Measurements from ENCODE around the gene ANO5. TPM values are rescaled to one million over a fixed set of nuclear protein-coding genes. Genes with fewer than 3 reads are reported as not detected.

ANO5 gene
- total and polyA plus RNA-seq, 9 of the 15 experiments (the other 6 are each of a cell fraction or from before 2014, with no cell fraction given) = 0.16 to 0.58 (median 0.28) TPM

GRCh38 chr11:22190827-22191463 lies 1.9 kb upstream of the ANO5 start:
- in situ Hi-C loops (cut with MboI) = no loop called here
- no peak overlapping the region for H3K9ac ChIP-seq (ENCODE audit: insufficient read depth in 1 of 2, low read depth in 2 of 2, low read length in 2 of 2)
- POLR2A ChIA-PET = interaction anchor here (0.7 kb wide), 1 partner anchor 17 kb away, joined by 3 read pairs; no protein-coding TSS in a partner anchor
- H3K4me1 ChIP-seq (replicated peaks in 1 of 2; ENCODE audit: control insufficient read depth in 2 of 2, insufficient read depth in 2 of 2, low read length in 2 of 2) = peaks cover 0 to 13% of the 10 kb centered on the region in 2 experiments; a peak in 2 of 5 replicates
- no peaks in the 10 kb centered on the region for H3K79me2 ChIP-seq (ENCODE audit: control insufficient read depth, insufficient read depth, low read length)
- H2AFZ ChIP-seq (ENCODE audit: low read depth, low read length) = no peak overlapping the region
- ATAC-seq = no peak
- H3K9me3 ChIP-seq (replicated peaks; ENCODE audit: control insufficient read depth, insufficient read depth, low read depth, low read length) = no peaks in the 10 kb centered on the region
- H3K4me2 ChIP-seq (ENCODE audit: insufficient read depth, low read length) = no peak overlapping the region
- FAIRE-seq = no peak
- DNase-seq (ENCODE audit: extremely low read depth in 1 of 4, low spot score in 3 of 4) = no peak
- CTCF ChIA-PET (ENCODE audit: low intra/inter-chr PET ratio) = no interaction called here
- H3K9me1 ChIP-seq (ENCODE audit: control insufficient read depth, insufficient read depth, low read length) = no peaks in the 10 kb centered on the region
- WGBS (ENCODE audit: insufficient coverage, low coverage, missing lambda C conversion rate) = 3% methylated on average over 7 of the region's 7 CpGs
- no peaks in the 10 kb centered on the region for H3K27me3 ChIP-seq (ENCODE audit: control insufficient read depth in 2 of 2, insufficient read depth in 2 of 2, low read length in 2 of 2)
- H3K4me3 ChIP-seq = no peak overlapping the region
- no TSS peak for BruUV-seq (replicated peaks)
- no peak overlapping the region for H3K27ac ChIP-seq (ENCODE audit: extremely low read depth, low read depth, low read length)
- intact Hi-C loops (cut with micrococcal nuclease) = no loop called here
- H4K20me1 ChIP-seq (replicated peaks; ENCODE audit: control insufficient read depth, insufficient read depth, low read length) = no peaks in the 10 kb centered on the region
- no peaks in the 10 kb centered on the region for H3K36me3 ChIP-seq (ENCODE audit: control insufficient read depth, insufficient read depth, low read length)
- TF ChIP-seq KHSRP (IDR thresholded peaks at IDR 0.05) = no peak
- TF ChIP-seq ZBTB1 (CRISPR knock-in tag; IDR thresholded peaks at IDR 0.05; ENCODE audit: borderline replicate concordance, low read depth) = no peak
- TF ChIP-seq ZNF507 (tag; conservative IDR thresholded peaks at IDR 0.05) = no peak
- TF ChIP-seq CCNT2 (IDR thresholded peaks at IDR 0.05; ENCODE audit: borderline replicate concordance, extremely low read depth, insufficient read length, low read depth, low read length) = no peak
- TF ChIP-seq, protein P1, sequence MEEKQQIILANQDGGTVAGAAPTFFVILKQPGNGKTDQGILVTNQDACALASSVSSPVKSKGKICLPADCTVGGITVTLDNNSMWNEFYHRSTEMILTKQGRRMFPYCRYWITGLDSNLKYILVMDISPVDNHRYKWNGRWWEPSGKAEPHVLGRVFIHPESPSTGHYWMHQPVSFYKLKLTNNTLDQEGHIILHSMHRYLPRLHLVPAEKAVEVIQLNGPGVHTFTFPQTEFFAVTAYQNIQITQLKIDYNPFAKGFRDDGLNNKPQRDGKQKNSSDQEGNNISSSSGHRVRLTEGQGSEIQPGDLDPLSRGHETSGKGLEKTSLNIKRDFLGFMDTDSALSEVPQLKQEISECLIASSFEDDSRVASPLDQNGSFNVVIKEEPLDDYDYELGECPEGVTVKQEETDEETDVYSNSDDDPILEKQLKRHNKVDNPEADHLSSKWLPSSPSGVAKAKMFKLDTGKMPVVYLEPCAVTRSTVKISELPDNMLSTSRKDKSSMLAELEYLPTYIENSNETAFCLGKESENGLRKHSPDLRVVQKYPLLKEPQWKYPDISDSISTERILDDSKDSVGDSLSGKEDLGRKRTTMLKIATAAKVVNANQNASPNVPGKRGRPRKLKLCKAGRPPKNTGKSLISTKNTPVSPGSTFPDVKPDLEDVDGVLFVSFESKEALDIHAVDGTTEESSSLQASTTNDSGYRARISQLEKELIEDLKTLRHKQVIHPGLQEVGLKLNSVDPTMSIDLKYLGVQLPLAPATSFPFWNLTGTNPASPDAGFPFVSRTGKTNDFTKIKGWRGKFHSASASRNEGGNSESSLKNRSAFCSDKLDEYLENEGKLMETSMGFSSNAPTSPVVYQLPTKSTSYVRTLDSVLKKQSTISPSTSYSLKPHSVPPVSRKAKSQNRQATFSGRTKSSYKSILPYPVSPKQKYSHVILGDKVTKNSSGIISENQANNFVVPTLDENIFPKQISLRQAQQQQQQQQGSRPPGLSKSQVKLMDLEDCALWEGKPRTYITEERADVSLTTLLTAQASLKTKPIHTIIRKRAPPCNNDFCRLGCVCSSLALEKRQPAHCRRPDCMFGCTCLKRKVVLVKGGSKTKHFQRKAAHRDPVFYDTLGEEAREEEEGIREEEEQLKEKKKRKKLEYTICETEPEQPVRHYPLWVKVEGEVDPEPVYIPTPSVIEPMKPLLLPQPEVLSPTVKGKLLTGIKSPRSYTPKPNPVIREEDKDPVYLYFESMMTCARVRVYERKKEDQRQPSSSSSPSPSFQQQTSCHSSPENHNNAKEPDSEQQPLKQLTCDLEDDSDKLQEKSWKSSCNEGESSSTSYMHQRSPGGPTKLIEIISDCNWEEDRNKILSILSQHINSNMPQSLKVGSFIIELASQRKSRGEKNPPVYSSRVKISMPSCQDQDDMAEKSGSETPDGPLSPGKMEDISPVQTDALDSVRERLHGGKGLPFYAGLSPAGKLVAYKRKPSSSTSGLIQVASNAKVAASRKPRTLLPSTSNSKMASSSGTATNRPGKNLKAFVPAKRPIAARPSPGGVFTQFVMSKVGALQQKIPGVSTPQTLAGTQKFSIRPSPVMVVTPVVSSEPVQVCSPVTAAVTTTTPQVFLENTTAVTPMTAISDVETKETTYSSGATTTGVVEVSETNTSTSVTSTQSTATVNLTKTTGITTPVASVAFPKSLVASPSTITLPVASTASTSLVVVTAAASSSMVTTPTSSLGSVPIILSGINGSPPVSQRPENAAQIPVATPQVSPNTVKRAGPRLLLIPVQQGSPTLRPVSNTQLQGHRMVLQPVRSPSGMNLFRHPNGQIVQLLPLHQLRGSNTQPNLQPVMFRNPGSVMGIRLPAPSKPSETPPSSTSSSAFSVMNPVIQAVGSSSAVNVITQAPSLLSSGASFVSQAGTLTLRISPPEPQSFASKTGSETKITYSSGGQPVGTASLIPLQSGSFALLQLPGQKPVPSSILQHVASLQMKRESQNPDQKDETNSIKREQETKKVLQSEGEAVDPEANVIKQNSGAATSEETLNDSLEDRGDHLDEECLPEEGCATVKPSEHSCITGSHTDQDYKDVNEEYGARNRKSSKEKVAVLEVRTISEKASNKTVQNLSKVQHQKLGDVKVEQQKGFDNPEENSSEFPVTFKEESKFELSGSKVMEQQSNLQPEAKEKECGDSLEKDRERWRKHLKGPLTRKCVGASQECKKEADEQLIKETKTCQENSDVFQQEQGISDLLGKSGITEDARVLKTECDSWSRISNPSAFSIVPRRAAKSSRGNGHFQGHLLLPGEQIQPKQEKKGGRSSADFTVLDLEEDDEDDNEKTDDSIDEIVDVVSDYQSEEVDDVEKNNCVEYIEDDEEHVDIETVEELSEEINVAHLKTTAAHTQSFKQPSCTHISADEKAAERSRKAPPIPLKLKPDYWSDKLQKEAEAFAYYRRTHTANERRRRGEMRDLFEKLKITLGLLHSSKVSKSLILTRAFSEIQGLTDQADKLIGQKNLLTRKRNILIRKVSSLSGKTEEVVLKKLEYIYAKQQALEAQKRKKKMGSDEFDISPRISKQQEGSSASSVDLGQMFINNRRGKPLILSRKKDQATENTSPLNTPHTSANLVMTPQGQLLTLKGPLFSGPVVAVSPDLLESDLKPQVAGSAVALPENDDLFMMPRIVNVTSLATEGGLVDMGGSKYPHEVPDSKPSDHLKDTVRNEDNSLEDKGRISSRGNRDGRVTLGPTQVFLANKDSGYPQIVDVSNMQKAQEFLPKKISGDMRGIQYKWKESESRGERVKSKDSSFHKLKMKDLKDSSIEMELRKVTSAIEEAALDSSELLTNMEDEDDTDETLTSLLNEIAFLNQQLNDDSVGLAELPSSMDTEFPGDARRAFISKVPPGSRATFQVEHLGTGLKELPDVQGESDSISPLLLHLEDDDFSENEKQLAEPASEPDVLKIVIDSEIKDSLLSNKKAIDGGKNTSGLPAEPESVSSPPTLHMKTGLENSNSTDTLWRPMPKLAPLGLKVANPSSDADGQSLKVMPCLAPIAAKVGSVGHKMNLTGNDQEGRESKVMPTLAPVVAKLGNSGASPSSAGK (IDR thresholded peaks at IDR 0.05) = no peak
- no peak for TF ChIP-seq HMGXB4 (CRISPR knock-in tag; IDR thresholded peaks at IDR 0.05)
- no peak for TF ChIP-seq CBFB (CRISPR knock-in tag; IDR thresholded peaks at IDR 0.05)
- no peak for TF ChIP-seq TEAD1 (CRISPR knock-in tag; IDR thresholded peaks at IDR 0.05)
- TF ChIP-seq ZNF589 (CRISPR knock-in tag; IDR thresholded peaks at IDR 0.05; ENCODE audit: low read depth) = no peak
